GM23338 (cell line): ENCODE measurements around the gene MRPS6. TPM values are rescaled to one million over a fixed set of nuclear protein-coding genes. Genes with fewer than 3 reads are reported as not detected.
A peak's percentile ranks its signal among the peaks of the same experiment; 100 is the strongest.

Source experiments
- ATAC-seq: fragments of 200-7000 bp; cut with Tn5 transposase; 3 replicates; pipeline ENCODE4 v1.9.1; 2020
- DNase-seq: peaks from one replicate; pipeline ENCODE4 v3.0.0-alpha.2; 2015; ENCODE audit warnings: low spot score
- H2AFZ ChIP-seq: fragments of 200-600 bp; sonication (generic); 2 replicates; pipeline ENCODE4 v1.8.0; 2016; ENCODE audit warnings: antibody characterized with exemption, mild to moderate bottlenecking, moderate library complexity
- H3F3A ChIP-seq: fragments of 200-600 bp; sonication (generic); replicated peaks from 2 replicates; pipeline ENCODE4 v1.8.0; 2017; ENCODE audit warnings: antibody characterized with exemption, mixed run types, low read depth
- H3K27ac ChIP-seq: fragments of 200-600 bp; sonication (generic); 2 replicates; pipeline ENCODE4 v1.6.1; 2016; ENCODE audit warnings: low read depth
- H3K27me3 ChIP-seq: fragments of 200-600 bp; sonication (generic); 2 replicates; pipeline ENCODE4 v1.8.0; 2016; ENCODE audit warnings: mild to moderate bottlenecking, mixed run types, moderate library complexity; ENCODE audit not compliant: insufficient read depth
- H3K36me3 ChIP-seq: fragments of 200-600 bp; sonication (generic); 2 replicates; pipeline ENCODE4 v1.8.0; 2016; ENCODE audit warnings: mild to moderate bottlenecking; ENCODE audit not compliant: insufficient read depth
- H3K4me1 ChIP-seq: fragments of 200-600 bp; sonication (generic); 2 replicates; pipeline ENCODE4 v1.8.0; 2016; ENCODE audit warnings: mild to moderate bottlenecking, moderate library complexity; ENCODE audit not compliant: insufficient read depth
- H3K4me2 ChIP-seq: fragments of 200-600 bp; sonication (generic); 2 replicates; pipeline ENCODE4 v1.7.1; 2017; ENCODE audit warnings: mixed run types
- H3K4me3 ChIP-seq: fragments of 200-600 bp; sonication (generic); 2 replicates; pipeline ENCODE4 v1.6.1; 2016; ENCODE audit warnings: mixed run types
- H3K79me2 ChIP-seq: fragments of 200-600 bp; sonication (generic); replicated peaks from 2 replicates; pipeline ENCODE4 v1.8.0; 2017; ENCODE audit warnings: mild to moderate bottlenecking; ENCODE audit not compliant: insufficient read depth
- H3K9me2 ChIP-seq: fragments of 200-600 bp; sonication (generic); 2 replicates; pipeline ENCODE4 v1.8.0; 2017; ENCODE audit not compliant: insufficient read depth
- H4K20me1 ChIP-seq: fragments of 200-600 bp; sonication (generic); replicated peaks from 2 replicates; pipeline ENCODE4 v1.8.0; 2017; ENCODE audit warnings: mild to moderate bottlenecking; ENCODE audit not compliant: insufficient read depth
- H3K27ac Mint-ChIP-seq: 2 replicates; pipeline ENCODE4 v1.8.0; 2020; ENCODE audit warnings: inconsistent platforms, mild to moderate bottlenecking, moderate library complexity, mixed read lengths
- H3K27me3 Mint-ChIP-seq: 3 replicates; pipeline ENCODE4 v1.8.0; 2022; ENCODE audit warnings: low read depth, mild to moderate bottlenecking, moderate library complexity, mixed read lengths, inconsistent platforms; ENCODE audit not compliant: insufficient read depth, poor library complexity
- H3K36me3 Mint-ChIP-seq: 3 replicates; pipeline ENCODE4 v1.8.0; 2021; ENCODE audit warnings: low read depth, mild to moderate bottlenecking, inconsistent platforms, moderate library complexity, mixed read lengths
- H3K4me1 Mint-ChIP-seq: 3 replicates; pipeline ENCODE4 v1.8.0; 2020; ENCODE audit warnings: mild to moderate bottlenecking, inconsistent platforms, mixed read lengths
- H3K4me3 Mint-ChIP-seq: 3 replicates; pipeline ENCODE4 v1.8.0; 2021; ENCODE audit warnings: moderate library complexity, mild to moderate bottlenecking, inconsistent platforms, mixed read lengths
- H3K9me3 Mint-ChIP-seq: 3 replicates; pipeline ENCODE4 v1.8.0; 2020; ENCODE audit warnings: moderate library complexity, mild to moderate bottlenecking, inconsistent platforms, mixed read lengths
- CREB1 ChIP-seq: fragments of 250-450 bp; sonication (Bioruptor Pico); IDR thresholded peaks from 2 replicates; pipeline ENCODE4 v1.5.0; 2020; ENCODE audit warnings: low read depth, mild to moderate bottlenecking, moderate library complexity
- CTCF ChIP-seq, 2 experiments: fragments of 200-600 bp in 1 of 2; sonication (generic) in 1 of 2; conservative IDR thresholded peaks; 2 replicates each; pipeline versions ENCODE4 v1.5.1 to v1.6.1; 2016 to 2017; ENCODE audit warnings: antibody characterized with exemption in 2 of 2, low read depth in 2 of 2, mild to moderate bottlenecking in 2 of 2, moderate library complexity in 1 of 2
- EZH2 ChIP-seq: fragments of 200-600 bp; sonication (generic); IDR thresholded peaks from one replicate; pipeline ENCODE4 v1.8.0; 2017; ENCODE audit warnings: antibody characterized with exemption, mild to moderate bottlenecking, low read depth; ENCODE audit not compliant: unreplicated experiment
- JUNB ChIP-seq: IDR thresholded peaks from one replicate; pipeline ENCODE4 v1.6.1; 2016; ENCODE audit warnings: antibody characterized with exemption; ENCODE audit not compliant: unreplicated experiment
- NANOG ChIP-seq: IDR thresholded peaks from 2 replicates; pipeline ENCODE4 v1.6.1; 2016; ENCODE audit warnings: antibody characterized with exemption, borderline replicate concordance
- STAT1 ChIP-seq: IDR thresholded peaks from one replicate; pipeline ENCODE4 v1.6.1; 2016; ENCODE audit warnings: antibody characterized with exemption; ENCODE audit not compliant: unreplicated experiment
- ZNF114 ChIP-seq: fragments of 250-450 bp; sonication (Bioruptor Pico); IDR thresholded peaks from 2 replicates; pipeline ENCODE4 v1.5.0; 2020; ENCODE audit warnings: mild to moderate bottlenecking, moderate library complexity
- ZNF331 ChIP-seq: fragments of 250-450 bp; sonication (Bioruptor Pico); IDR thresholded peaks from 2 replicates; pipeline ENCODE4 v1.5.0; 2020; ENCODE audit warnings: low read depth, mild to moderate bottlenecking, moderate library complexity
- ZNF462 ChIP-seq: fragments of 250-450 bp; sonication (Bioruptor Pico); IDR thresholded peaks from 2 replicates; pipeline ENCODE4 v1.5.0; 2020; ENCODE audit warnings: mild to moderate bottlenecking, moderate library complexity
- polyA plus RNA-seq: library from polyadenylated mRNA; unstranded; fragments of >200 nt; fragmentation: Nextera tagmentation; extraction: Ambion mirVana; gene quantifications from 2 replicates; pipeline ENCODE4 v1.2.1, GENCODE V29; 2016
- total RNA-seq: library from RNA; depleted of rRNA; stranded (reverse); fragments of >200 nt; shearing (Covaris generic); gene quantifications from 2 replicates; pipeline ENCODE4 v1.2.3, GENCODE V29; 2014

Gene MRPS6
- total and polyA plus RNA-seq, 2 experiments from 2014 or later = 80.5 to 242 TPM

- no peaks in the 10 kb centered on the region for H3K27me3 ChIP-seq
- H2AFZ ChIP-seq = no peak overlapping the region
- Mint-ChIP-seq H3K27me3 (peaks cover 7% of the 10 kb centered on the region), H3K9me3 (no peaks in the 10 kb centered on the region), H3K27ac (peak overlapping the region; percentile 97), H3K4me1 (peaks cover 71% of the 10 kb centered on the region), H3K36me3 (peaks cover 53% of the 10 kb centered on the region), H3K4me3 (no peak overlapping the region; the same call in 2 of the 3 replicates)
- H3K27ac ChIP-seq = peak overlapping the region; percentile 88
- H3K36me3 ChIP-seq = no peaks in the 10 kb centered on the region
- DNase-seq = no peak
- peak overlapping the region; percentile 45 for H3K4me3 ChIP-seq
- peaks cover 11% of the 10 kb centered on the region for H4K20me1 ChIP-seq
- TF ChIP-seq CREB1 (CRISPR knock-in tag) (no peak), JUNB (no peak), ZNF462 (CRISPR knock-in tag) (no peak), ZNF331 (no peak), STAT1 (no peak), NANOG (no peak), EZH2 (no peak), ZNF114 (CRISPR knock-in tag) (no peak), CTCF (conservative IDR thresholded peaks at IDR 0.05; ENCODE audit: low read depth in 2 of 2) (no peak)
- peak overlapping the region; percentile 79 for H3K4me2 ChIP-seq
- peaks cover 14% of the 10 kb centered on the region for H3K9me2 ChIP-seq
- H3K4me1 ChIP-seq = peaks cover 65% of the 10 kb centered on the region
- ATAC-seq = no peak
- H3K79me2 ChIP-seq = peaks cover 91% of the 10 kb centered on the region
- peaks cover 13% of the 10 kb centered on the region; the same call in 1 of the 2 replicates for H3F3A ChIP-seq
Measured at GRCh38 chr21:34130716-34130985, 57.3 kb downstream of the MRPS6 start.
